A549 (cell line): Measurements from ENCODE around the gene ANKRD11.

Experiments used
- EP300 ChIP-seq, 2 experiments: fragments of >200 bp; sonication (Bioruptor Twin); formaldehyde crosslinking; IDR thresholded peaks; 2 replicates in 1 of 2; 3 replicates in 1 of 2; pipeline ENCODE4 v1.6.1; 2016 to 2017
- KDM5A ChIP-seq: fragments of 200-600 bp; sonication (generic); IDR thresholded peaks from 2 replicates; pipeline ENCODE4 v1.6.1; 2016; ENCODE audit warnings: antibody characterized with exemption, mild to moderate bottlenecking
- MYC ChIP-seq: IDR thresholded peaks from 2 replicates; pipeline ENCODE4 v1.6.1; 2012; ENCODE audit warnings: mild to moderate bottlenecking, inconsistent platforms, low read length, improper control_type of control experiment, borderline replicate concordance
- POLR2A ChIP-seq: IDR thresholded peaks from 2 replicates; pipeline ENCODE4 v1.6.1; 2012; ENCODE audit warnings: mild to moderate bottlenecking, low read length
- TF ChIP-seq, protein P1 (sequence below): fragments of 450-650 bp; IDR thresholded peaks from 2 replicates; pipeline ENCODE4 v1.6.1; 2014; ENCODE audit warnings: antibody characterized with exemption

DNA sequence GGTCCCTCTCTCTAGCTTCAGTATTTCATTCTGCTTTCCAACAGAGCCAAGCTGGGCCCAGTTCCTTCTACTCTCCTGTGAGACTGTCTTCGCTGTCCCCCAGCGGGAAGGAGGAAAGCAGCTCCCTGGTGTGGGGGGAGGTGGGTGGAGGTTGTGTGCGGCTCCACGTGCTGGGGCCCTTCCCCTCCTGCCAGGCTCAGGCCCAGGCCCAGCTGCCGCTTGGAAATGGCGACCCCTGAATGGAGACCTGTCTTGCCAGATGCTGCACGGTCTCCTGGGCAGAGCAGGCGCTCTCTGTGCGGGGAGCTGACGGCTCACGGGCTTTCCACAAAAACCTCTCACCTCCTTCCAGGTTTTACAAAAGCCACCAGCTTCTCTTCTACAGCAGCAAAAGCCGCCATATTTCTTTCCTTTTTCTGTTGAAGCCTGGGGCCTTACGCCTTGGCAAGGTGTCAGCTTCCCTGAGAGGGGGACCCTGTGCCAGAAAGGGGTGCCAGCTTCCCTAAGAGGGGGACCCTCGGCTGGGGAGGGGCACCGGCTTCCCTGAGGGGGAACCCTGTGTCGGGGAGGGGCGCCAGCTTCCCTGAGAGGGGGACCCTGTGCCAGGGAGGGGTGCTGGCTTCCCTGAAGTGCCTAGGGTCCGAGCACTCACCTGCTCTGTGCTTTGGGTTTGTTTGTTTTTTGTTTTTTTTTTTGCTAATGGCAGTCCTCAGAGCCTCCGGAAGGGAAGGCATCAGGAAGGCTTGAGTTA is 225.4 kb downstream of the ANKRD11 start:
- no peak for TF ChIP-seq KDM5A
- no peak for TF ChIP-seq EP300 (IDR thresholded peaks at IDR 0.05)
- TF ChIP-seq, protein P1, sequence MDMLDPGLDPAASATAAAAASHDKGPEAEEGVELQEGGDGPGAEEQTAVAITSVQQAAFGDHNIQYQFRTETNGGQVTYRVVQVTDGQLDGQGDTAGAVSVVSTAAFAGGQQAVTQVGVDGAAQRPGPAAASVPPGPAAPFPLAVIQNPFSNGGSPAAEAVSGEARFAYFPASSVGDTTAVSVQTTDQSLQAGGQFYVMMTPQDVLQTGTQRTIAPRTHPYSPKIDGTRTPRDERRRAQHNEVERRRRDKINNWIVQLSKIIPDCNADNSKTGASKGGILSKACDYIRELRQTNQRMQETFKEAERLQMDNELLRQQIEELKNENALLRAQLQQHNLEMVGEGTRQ, result no peak
- TF ChIP-seq MYC, result no peak
- TF ChIP-seq POLR2A, result no peak
